ENCODE measurements around the gene RPS6KA1. TPM values are rescaled to one million over a fixed set of nuclear protein-coding genes. Genes with fewer than 3 reads are reported as not detected.
A peak's percentile ranks its signal among the peaks of the same experiment; 100 is the strongest.

RPS6KA1 gene
- total RNA-seq, 6 experiments from 2014 or later: 6.2 to 42.6 (median 20.9) TPM

GRCh38 chr1:26536521-26536920, 7.0 kb downstream of the RPS6KA1 start:
- WGBS (ENCODE audit: insufficient coverage, low coverage, low lambda C conversion rate, missing lambda C conversion rate): no CpG with 5 or more reads among the region's 2 CpGs
- Histone ChIP-seq H3K27ac (no peak overlapping the region), H3K36me3 (no peaks in the 10 kb centered on the region), H3K4me1 (peaks cover 0 to 11% (median 0%) of the 10 kb centered on the region in 4 donors), H3K27me3 (no peaks in the 10 kb centered on the region), H3K9me3 (no peaks in the 10 kb centered on the region), H3K4me3 (no peak overlapping the region)
- intact Hi-C loops (cut with DNase I): no loop called here
- no peak for ATAC-seq
- DNase-seq: no peak
- TF ChIP-seq CTCF (IDR thresholded peaks at IDR 0.05) (no peak), POLR2A (IDR thresholded peaks at IDR 0.05) (no peak)

DNA sequence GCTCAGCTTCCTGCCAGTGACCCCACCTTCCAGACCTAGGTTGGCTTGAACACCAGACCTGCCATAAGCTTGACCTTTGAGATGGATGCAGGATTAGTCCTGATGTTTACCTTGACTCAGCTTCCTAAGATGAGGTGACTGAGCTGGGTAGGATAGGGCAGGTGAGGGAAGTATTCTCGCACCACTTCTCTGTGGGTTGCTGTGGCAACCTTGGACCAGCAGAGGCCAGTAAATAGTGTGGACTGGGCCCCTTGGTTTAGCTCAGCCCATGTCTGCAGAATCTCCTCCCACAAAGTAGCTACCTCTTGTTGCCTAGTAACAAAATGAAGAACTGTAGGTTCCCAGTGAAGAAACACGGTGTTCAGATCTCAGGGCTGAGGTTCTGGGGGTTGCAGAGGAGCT, 8.4 kb downstream of the RPS6KA1 start:
- Histone ChIP-seq H3K9me3 (no peaks in the 10 kb centered on the region), H3K27ac (no peak overlapping the region), H3K4me3 (no peak overlapping the region), H3K4me1 (peaks cover 0 to 11% (median 0%) of the 10 kb centered on the region in 4 donors), H3K36me3 (no peaks in the 10 kb centered on the region), H3K27me3 (no peaks in the 10 kb centered on the region)
- intact Hi-C loops (cut with DNase I): no loop called here
- ATAC-seq (peak; percentile 31 to 37 (median 33)), DNase-seq (peak in 1 of 3 donors; percentile 39)
- TF ChIP-seq CTCF (IDR thresholded peaks at IDR 0.05): peak; percentile 11 to 36 (median 24)
- no peak for TF ChIP-seq POLR2A (IDR thresholded peaks at IDR 0.05)
- WGBS (ENCODE audit: insufficient coverage, low coverage, low lambda C conversion rate, missing lambda C conversion rate): 67% methylated on average over 1 of the region's 2 CpGs

GRCh38 chr1:26538480-26539412, 9.2 kb downstream of the RPS6KA1 start:
- peaks cover 0 to 11% (median 0%) of the 10 kb centered on the region in 4 donors for H3K4me1 ChIP-seq
- H3K27ac ChIP-seq: no peak overlapping the region
- TF ChIP-seq CTCF (IDR thresholded peaks at IDR 0.05) (peak; percentile 42 to 51 (median 47)), POLR2A (IDR thresholded peaks at IDR 0.05) (no peak)
- no peak overlapping the region for H3K4me3 ChIP-seq
- intact Hi-C loops (cut with DNase I): no loop called here
- DNase-seq (peak in 1 of 3 donors; percentile 48), ATAC-seq (peak in 2 of 4 donors; percentile 7 to 22)
- H3K36me3 ChIP-seq: no peaks in the 10 kb centered on the region
- H3K9me3 ChIP-seq: no peaks in the 10 kb centered on the region
- 80% methylated on average over 1 of the region's 14 CpGs for WGBS (ENCODE audit: insufficient coverage, low coverage, low lambda C conversion rate, missing lambda C conversion rate)
- H3K27me3 ChIP-seq: no peaks in the 10 kb centered on the region

GRCh38 chr1:26539722-26540121, 10.2 kb downstream of the RPS6KA1 start:
- peak overlapping the region; percentile 26 to 53 (median 33) for H3K27ac ChIP-seq
- H3K4me1 ChIP-seq: peaks cover 0 to 4% (median 0%) of the 10 kb centered on the region in 4 donors

More at GRCh38 chr1:26539722-26540121, 10.2 kb downstream of the RPS6KA1 start:
- H3K4me3 ChIP-seq: no peak overlapping the region
- TF ChIP-seq CTCF (IDR thresholded peaks at IDR 0.05) (no peak), POLR2A (IDR thresholded peaks at IDR 0.05) (no peak)
- H3K9me3 ChIP-seq: no peaks in the 10 kb centered on the region
- intact Hi-C loops (cut with DNase I): no loop called here
- peak in 1 of 4 donors; percentile 5 for ATAC-seq
- DNase-seq: no peak
- H3K27me3 ChIP-seq: no peaks in the 10 kb centered on the region
- whole genome bisulfite sequencing (ENCODE audit: insufficient coverage, low coverage, low lambda C conversion rate, missing lambda C conversion rate): 31% methylated on average over 2 of the region's 6 CpGs
- H3K36me3 ChIP-seq: no peaks in the 10 kb centered on the region

Data from right lobe of liver (tissue), 6 donors.